Measurements from ENCODE around the gene GMDS. TPM values are rescaled to one million over a fixed set of nuclear protein-coding genes. Genes with fewer than 3 reads are reported as not detected.

Gene GMDS
- total RNA-seq, 2 experiments from 2014 or later, result 13.9 to 16.4 TPM

DNA sequence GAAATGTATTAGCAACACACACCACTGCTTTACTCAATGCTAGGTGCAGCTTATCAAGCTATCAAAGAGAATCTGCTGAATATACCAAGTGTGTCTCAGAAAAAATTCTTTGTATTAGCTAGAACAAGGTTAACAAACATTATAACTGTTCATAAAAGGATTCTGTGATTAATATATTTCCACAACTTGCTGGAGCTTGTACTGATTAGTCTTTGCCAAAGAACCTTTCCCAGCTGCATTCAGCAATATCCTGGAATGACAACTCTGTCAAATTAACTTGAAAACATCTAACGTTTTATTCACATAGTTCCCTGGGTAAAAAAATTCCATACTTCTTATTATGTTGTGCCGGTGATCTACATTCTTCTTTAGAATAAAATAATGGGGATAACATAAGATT lies 383.0 kb downstream of the GMDS start:
- CTCF ChIA-PET, result no interaction called here
- ATAC-seq (ENCODE audit: poor library complexity), result no peak

DNA sequence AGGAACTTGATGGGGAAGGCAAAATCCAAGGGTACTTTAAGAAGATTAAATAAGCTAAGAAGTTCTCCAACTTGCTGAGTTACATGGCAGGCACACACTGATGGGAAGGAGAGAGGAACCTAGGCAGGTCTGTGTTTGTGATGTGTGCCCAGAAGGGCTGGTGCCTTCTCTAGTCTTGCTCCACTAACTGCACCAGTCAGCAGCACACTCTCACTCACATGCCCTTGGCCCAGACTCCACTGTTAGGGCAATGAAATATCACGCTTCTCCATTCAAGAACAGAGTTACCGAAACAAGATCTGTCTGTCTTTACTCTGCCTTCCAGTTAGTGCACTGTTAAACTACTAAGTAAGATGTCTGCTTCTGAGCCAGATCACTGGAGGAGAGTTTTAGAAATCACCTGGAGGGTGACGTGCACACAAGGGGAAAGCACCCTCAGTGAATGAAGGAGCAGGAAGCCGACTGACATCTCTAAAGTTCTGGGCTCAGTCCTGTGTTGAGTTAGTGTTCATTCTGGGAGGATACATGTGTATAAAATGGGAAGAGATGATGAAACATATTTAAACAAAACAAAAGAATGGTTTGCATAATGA lies 384.6 kb downstream of the GMDS start:
- no peak for DNase-seq
- Mint-ChIP-seq H3K27ac (no peak overlapping the region), H3K9me3 (no peaks in the 10 kb centered on the region), H3K27me3 (no peaks in the 10 kb centered on the region), H3K4me1 (ENCODE audit: low read depth) (no peaks in the 10 kb centered on the region), H3K4me3 (no peak overlapping the region), H3K36me3 (ENCODE audit: low read depth) (no peaks in the 10 kb centered on the region)
- ATAC-seq (ENCODE audit: poor library complexity), result no peak
- H3K4me1 ChIP-seq (ENCODE audit: insufficient read depth, low read length), result no peaks in the 10 kb centered on the region
- no peaks in the 10 kb centered on the region for H3K36me3 ChIP-seq (ENCODE audit: insufficient read depth, low read length)
- intact Hi-C loops (cut with DNase I, micrococcal nuclease), result no loop called here
- ChIA-PET POLR2A (no interaction called here), CTCF (no interaction called here)
- H3K4me3 ChIP-seq (ENCODE audit: low read length), result no peak overlapping the region
- TF ChIP-seq, protein P1, sequence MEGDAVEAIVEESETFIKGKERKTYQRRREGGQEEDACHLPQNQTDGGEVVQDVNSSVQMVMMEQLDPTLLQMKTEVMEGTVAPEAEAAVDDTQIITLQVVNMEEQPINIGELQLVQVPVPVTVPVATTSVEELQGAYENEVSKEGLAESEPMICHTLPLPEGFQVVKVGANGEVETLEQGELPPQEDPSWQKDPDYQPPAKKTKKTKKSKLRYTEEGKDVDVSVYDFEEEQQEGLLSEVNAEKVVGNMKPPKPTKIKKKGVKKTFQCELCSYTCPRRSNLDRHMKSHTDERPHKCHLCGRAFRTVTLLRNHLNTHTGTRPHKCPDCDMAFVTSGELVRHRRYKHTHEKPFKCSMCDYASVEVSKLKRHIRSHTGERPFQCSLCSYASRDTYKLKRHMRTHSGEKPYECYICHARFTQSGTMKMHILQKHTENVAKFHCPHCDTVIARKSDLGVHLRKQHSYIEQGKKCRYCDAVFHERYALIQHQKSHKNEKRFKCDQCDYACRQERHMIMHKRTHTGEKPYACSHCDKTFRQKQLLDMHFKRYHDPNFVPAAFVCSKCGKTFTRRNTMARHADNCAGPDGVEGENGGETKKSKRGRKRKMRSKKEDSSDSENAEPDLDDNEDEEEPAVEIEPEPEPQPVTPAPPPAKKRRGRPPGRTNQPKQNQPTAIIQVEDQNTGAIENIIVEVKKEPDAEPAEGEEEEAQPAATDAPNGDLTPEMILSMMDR (IDR thresholded peaks at IDR 0.05), result no peak
- H3K27me3 ChIP-seq (ENCODE audit: control insufficient read depth in 1 of 2, insufficient read depth in 2 of 2, low read length in 2 of 2), result no peaks in the 10 kb centered on the region
- H3K9me3 ChIP-seq (ENCODE audit: control insufficient read depth in 1 of 2, insufficient read depth in 1 of 2, low read length in 2 of 2), result no peaks in the 10 kb centered on the region
- H3K27ac ChIP-seq (ENCODE audit: low read depth in 1 of 2, low read length in 2 of 2), result no peak overlapping the region

More for the DNA sequence above, 383.0 kb downstream of the GMDS start:
- H3K4me3 Mint-ChIP-seq, result no peak overlapping the region
- DNase-seq, result no peak
- Histone ChIP-seq H3K4me1 (ENCODE audit: insufficient read depth, low read length) (no peaks in the 10 kb centered on the region), H3K9me3 (ENCODE audit: control insufficient read depth in 1 of 2, insufficient read depth in 1 of 2, low read length in 2 of 2) (no peaks in the 10 kb centered on the region), H3K36me3 (ENCODE audit: insufficient read depth, low read length) (no peaks in the 10 kb centered on the region), H3K4me3 (ENCODE audit: low read length) (no peak overlapping the region), H3K27me3 (ENCODE audit: control insufficient read depth in 1 of 2, insufficient read depth in 2 of 2, low read length in 2 of 2) (no peaks in the 10 kb centered on the region), H3K27ac (ENCODE audit: low read depth in 1 of 2, low read length in 2 of 2) (no peak overlapping the region)
- no peak overlapping the region for H3K27ac Mint-ChIP-seq
- intact Hi-C loops (cut with DNase I, micrococcal nuclease), result no loop called here
- H3K27me3 Mint-ChIP-seq, result no peaks in the 10 kb centered on the region
- POLR2A ChIA-PET, result no interaction called here
- H3K4me1 Mint-ChIP-seq (ENCODE audit: low read depth), result no peaks in the 10 kb centered on the region
- no peaks in the 10 kb centered on the region for H3K36me3 Mint-ChIP-seq (ENCODE audit: low read depth)
- TF ChIP-seq, protein P1 (IDR thresholded peaks at IDR 0.05), result no peak
- H3K9me3 Mint-ChIP-seq, result no peaks in the 10 kb centered on the region

DNA sequence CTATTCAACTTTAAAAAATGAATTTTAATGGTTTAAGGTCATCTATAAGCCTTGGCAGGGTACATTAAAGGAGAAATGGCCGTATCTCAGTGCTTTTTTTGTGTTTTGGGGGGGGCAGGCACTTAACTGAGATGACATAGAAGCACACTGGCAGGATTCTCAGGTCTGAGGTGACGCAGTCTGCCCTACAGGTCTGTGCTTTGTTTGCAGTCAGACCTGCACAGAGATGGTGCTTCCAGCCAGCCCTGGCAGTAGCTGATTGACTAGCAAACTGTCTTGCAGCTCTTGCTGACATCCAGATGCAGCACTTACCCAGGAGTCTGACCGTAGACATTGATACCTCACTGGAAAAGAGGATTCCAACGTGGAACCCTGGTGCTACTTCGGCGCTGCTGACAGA lies 386.5 kb downstream of the GMDS start:
- TF ChIP-seq, protein P1 (IDR thresholded peaks at IDR 0.05), result no peak
- Histone ChIP-seq H3K4me1 (ENCODE audit: insufficient read depth, low read length) (no peaks in the 10 kb centered on the region), H3K9me3 (ENCODE audit: control insufficient read depth in 1 of 2, insufficient read depth in 1 of 2, low read length in 2 of 2) (no peaks in the 10 kb centered on the region), H3K27me3 (ENCODE audit: control insufficient read depth in 1 of 2, insufficient read depth in 2 of 2, low read length in 2 of 2) (no peaks in the 10 kb centered on the region), H3K36me3 (ENCODE audit: insufficient read depth, low read length) (no peaks in the 10 kb centered on the region), H3K4me3 (ENCODE audit: low read length) (no peak overlapping the region), H3K27ac (ENCODE audit: low read depth in 1 of 2, low read length in 2 of 2) (no peak overlapping the region)
- Mint-ChIP-seq H3K4me3 (no peak overlapping the region), H3K27me3 (no peaks in the 10 kb centered on the region), H3K4me1 (ENCODE audit: low read depth) (no peaks in the 10 kb centered on the region), H3K9me3 (no peaks in the 10 kb centered on the region), H3K36me3 (ENCODE audit: low read depth) (no peaks in the 10 kb centered on the region), H3K27ac (no peak overlapping the region)
- intact Hi-C loops (cut with DNase I, micrococcal nuclease), result no loop called here
- DNase-seq (no peak), ATAC-seq (ENCODE audit: poor library complexity) (no peak)
- POLR2A ChIA-PET, result no interaction called here
- CTCF ChIA-PET, result no interaction called here

Measured in CD4-positive, alpha-beta T cell (primary cell).